Skeletal muscle cell (primary cell): Measurements from ENCODE around the gene SLC22A5.
A peak's percentile ranks its signal among the peaks of the same experiment; 100 is the strongest.
"Not testable (repeated sequence)": the region's sequence is repeated elsewhere in the genome, so short reads cannot be mapped to it uniquely, and the experiment has no call there.

Experiments
- DNase-seq: peaks from one replicate; pipeline ENCODE4 v3.0.0-alpha.2; 2010; ENCODE audit warnings: low read depth
- H3K4me3 ChIP-seq: 2 replicates; pipeline ENCODE4 v1.5.1; 2011; ENCODE audit warnings: low read depth, mild to moderate bottlenecking, control low read depth, low read length, moderate library complexity

The SLC22A5 gene

DNA sequence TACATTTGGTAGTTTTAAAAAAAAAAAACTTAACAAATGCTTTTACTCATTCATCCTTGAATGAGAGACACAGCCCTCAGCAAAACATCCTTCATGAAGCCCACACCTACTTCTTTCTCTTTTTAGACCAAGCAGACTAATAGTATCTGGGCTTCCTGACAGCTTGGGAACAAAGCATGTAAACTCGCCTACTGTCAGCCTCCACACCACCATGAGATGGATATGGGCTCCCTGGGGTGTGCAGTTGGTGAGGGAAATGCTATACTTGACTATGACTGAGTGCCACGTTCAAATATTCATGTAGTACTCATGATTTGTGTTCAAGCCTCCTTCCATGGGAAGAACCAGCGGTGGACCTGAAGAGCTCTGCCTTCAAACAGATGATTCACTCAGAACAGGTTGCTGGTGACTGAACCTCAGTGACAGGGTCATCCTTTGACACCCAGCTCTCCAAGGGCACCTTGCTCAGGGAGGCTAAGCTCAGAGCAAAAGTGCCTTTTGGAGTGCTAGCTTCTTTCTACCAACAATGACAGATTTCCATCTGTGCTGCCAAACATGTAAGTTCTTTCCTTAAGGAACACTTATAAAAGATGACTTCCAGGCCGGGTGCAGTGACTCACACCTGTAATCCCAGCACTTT lies 36.8 kb downstream of the SLC22A5 start:
- no peak overlapping the region for H3K4me3 ChIP-seq
- DNase-seq = no peak

DNA sequence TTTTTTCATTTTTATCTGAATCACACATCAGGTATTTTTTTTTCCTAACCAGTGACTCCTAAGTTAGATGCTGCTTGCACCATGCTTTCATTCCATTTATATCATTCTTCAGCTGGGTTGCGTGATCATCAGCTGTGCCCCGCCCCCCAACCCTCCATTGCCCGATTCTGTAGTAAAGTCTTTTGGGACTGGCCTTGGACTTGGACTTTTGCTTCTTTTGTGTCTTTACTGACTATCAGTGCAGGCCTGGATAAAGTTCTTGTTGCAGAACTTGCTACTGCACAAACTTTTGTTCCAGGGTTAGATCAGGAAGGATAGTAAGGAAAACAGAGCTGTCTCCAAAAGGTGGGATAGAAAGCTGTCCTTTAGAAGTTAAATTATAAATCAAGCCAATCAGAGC lies 38.5 kb downstream of the SLC22A5 start:
- DNase-seq = no peak
- H3K4me3 ChIP-seq = no peak overlapping the region

DNA sequence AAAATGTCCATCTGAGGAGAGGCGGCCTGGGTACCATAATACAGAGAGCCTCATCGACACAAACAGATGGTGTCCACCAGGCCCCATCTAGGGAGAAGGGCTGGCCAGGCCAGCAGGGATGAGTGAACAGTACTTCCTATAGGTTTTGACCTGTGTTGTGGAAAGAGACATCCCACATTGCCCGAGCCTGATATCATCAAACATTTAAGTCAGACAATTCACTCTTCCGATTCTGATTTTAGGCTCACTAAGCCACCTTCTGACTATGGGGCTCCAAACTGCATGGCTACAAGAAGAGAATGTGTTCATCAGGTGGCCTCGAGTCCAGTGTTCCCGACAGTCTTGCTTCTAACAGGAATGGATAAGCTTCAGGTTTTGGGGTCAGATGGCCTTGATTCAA lies 38.9 kb downstream of the SLC22A5 start:
- no peak overlapping the region for H3K4me3 ChIP-seq
- no peak for DNase-seq

DNA sequence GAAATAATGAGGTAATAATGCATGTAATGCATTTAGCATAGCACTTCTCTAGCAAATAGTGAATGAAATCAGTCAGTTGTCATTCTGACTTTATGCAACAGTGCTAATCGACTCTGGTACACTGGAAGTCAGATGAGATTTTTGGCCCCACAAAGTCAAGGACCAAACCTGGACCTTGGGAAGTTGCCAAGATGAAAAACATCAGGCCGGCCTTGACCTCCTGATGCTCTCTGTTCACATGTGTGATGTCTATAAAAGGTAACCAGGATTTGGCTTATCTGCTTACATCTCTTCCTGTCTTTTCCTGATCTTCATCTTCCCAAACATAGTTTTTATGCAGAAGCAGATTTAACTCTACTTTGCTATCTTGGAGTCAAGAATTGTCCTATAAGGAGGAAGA lies 39.5 kb downstream of the SLC22A5 start:
- DNase-seq = no peak
- no peak overlapping the region for H3K4me3 ChIP-seq

DNA sequence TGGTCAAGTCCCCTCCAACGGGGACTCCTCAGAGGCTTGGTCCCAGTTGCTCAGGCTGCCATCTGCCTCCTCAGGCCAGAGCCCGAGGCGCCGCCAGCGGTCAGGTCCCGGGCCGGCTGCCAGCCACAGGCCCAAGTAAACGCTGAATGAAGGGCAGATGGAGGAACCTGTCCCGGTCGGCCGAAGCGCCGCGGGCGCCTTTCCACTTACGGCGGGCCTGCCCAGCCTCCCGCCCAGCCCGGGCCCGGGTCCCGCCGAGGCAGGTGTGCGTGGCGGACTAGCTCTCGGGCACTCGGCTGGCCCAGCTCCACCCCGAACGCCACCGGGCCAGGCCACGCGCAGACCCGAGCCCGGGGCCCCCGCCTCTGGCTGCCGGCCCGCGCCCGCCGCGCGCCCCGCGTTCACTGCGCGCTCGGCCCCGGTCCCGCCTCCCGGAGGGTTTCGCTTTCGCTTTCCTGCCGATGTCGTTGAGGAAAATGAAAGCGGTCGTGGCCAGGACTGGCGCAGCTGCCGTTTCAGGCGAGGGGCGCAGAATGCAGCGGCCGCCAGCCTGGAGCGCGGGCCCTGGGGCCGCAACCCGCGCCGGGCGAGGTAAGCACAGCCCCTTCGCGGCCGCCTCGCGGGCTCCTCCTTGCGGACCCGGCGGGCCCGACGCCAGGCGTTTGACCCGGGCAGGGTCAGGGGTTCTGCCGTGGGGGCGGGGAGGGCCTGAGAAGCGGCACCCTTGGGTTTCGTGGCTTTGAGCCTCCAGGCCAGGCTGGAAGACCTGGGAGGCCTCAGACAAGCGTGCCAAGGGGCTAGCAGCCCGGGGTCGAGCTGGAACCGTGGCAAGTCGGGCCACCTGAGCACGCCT lies 41.2 kb downstream of the SLC22A5 start:
- no peak for DNase-seq

DNA sequence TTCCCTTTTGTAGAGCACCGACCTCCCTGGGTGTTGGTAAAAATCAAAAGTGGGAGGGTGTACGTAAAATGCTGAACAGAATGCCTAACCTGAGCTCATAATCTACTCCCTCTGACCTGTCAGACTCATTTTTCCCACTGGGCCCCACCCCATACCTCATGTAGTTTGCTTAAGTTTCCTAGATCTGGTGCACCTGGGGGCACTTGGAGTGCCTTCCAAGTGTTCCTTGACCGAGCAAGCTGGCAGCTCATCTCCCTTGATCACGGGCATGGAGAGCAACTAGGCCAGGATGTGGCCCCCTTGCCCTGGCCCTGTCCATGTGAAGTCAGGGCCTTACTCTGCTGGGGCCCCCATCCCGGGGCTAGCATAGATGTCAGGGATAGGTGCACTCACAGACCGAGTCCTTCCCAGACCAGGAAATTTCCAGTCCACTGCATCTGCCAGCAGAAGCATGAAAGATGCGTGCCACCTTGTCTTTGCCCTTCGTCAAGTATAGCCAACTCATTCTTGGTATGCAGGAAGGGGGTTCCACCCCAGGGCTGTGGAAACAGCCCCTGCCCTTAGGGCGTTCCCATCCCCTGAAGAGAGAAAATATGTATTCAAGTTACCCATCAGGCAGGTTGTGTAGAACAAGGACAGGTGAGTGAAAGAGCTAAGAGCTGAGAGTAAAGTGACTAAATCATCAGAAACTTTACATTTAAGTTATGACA lies 41.9 kb downstream of the SLC22A5 start:
- DNase-seq = no peak
- peak overlapping the region; percentile 60 for H3K4me3 ChIP-seq

More for the DNA sequence above, 41.2 kb downstream of the SLC22A5 start:
- H3K4me3 ChIP-seq = peak overlapping the region; percentile 60

DNA sequence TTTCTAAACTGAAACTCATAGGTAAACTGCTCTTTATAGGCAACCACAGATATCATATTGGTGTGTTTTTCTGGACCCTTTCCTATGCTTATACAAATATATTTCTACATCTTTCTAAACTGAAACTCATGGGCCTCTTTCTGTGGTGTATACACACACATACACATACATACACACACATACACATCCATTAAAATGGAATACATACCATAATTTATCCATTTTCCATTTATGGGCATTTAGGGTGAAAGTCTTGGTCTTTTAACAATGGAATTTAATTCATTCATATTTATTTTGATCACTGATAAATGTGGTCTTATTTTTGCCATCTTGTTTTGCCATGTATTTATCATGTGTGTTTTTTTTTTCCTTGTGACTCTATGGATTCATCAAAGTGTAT lies 44.1 kb downstream of the SLC22A5 start:
- no peak for DNase-seq
- no peak overlapping the region for H3K4me3 ChIP-seq

DNA sequence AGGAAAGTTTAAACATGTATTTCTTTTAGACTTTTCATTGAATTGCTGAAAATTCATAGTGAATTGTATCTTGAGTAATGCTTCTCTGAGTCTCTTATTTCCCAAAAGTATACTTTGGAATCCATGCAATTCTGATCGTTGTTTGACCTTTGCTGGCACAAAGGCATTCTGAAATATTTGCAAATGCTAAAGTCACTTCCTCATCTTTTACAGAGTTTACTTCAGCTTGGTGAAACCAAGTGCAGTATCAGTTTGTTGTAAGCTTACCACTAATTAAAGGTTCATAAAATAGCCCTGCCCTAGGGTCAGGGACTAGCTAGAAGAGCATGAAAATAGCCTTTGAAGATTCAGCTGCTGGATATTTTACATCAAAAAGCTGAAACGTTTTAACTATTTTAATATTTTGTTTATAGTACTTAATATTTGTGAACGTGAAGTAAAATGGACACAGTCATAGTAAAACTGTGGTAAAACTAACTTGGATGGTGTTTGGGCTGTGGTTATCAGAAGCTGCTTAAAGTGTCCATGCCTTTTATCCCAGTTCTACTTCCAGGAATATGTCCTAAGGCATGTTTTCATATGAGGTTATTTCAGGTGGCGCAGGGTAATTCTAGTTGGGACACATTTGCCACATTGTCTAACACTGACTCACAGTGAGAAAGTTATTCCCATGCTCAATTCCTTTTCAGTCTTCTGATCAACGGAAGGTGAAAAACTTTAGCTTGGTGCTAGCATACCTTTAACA lies 45.3 kb downstream of the SLC22A5 start:
- H3K4me3 ChIP-seq = no peak overlapping the region
- DNase-seq = no peak

DNA sequence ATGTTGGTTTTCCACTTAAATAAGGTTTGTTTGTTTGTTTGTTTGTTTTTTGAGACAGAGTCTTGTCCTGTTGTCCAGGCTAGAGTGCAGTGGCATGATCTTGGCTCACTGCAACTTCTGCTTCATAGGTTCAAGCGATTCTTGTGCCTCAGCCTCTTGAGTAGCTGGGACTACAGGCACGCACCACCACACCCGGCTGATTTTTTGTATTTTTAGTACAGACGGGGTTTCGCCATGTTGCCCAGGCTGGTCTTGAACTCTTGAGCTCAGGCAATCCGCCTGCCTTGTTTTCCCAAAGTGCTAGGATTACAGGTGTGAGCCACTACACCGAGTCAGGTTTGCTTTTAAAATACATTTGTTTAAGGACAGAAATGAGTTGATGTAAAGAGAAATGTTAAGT lies 46.0 kb downstream of the SLC22A5 start:
- not testable (repeated sequence) for H3K4me3 ChIP-seq, DNase-seq

DNA sequence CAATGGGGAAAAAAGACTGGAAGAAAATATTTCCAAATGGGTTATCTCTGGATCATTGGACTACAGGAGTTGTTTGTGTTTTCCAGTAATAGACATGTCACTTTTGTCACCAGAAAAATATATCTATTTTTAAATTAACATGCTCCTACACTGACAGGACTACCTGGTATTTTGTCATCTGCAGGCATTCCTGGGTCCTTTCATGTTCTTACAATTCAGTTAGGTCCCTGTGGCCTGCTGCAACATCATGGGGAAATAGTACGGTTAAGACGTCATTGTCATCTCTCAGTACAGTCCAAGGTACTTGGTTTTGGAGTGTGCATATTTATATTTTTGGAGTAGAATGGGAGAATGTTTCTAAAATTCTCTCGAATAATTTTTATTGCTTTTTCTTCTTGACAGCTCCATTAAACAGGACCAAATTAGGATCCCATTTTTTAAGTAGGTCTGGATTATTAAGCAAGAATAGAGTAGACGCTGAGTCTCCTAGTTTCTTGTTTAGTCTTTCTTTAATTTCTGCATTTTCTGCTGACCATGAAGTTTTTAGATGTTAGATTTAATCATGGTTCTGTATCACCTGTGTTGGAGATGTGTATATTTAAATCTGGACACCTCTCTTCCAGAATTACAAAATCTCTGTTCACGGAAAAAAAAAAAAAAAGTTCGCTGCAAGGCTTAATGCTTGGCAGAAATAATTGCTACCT lies 46.9 kb downstream of the SLC22A5 start:
- no peak overlapping the region for H3K4me3 ChIP-seq

DNA sequence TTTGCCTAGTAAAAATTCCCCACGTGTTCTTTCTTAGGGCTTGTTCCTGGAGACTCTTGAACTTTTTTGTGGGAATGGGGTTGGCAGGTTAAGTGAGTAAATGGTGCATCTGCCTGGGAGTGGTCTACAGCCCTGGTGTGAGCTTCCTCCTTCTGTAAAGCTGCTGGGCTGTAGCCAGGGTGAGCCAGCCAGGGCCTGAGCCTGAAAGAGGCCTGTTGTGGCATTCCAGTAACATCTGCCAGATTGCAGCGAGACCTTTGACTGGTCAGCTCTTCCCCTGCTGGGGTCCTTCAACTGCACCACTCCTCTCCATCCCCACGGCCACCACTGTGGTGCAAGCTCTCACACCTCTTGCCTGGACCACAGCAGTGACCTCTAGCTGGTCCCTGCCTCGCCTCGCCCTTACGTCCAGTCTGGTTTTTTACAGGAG lies 47.5 kb downstream of the SLC22A5 start:
- no peak overlapping the region for H3K4me3 ChIP-seq

More for the DNA sequence above, 46.9 kb downstream of the SLC22A5 start:
- DNase-seq = no peak

DNA sequence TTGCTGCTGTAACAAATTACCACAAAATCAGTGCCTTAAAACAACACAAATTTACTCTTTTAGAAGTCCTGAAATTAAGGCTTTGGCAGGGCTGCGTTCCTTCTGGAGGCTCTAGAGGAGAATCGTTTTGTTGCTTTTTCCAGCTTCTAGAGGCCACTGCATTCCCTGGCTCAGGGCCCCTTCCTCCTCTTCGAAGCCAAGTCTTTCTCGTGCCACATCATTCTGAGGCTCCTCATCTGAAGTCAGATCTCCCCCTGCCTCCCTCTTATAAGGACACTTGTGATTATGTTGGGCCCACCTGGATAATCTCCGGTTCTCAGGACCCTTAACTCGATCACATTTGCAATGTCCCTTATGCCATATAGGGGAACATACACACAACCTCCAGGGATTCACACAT lies 48.0 kb downstream of the SLC22A5 start:
- no peak for DNase-seq
- no peak overlapping the region for H3K4me3 ChIP-seq

More for the DNA sequence above, 47.5 kb downstream of the SLC22A5 start:
- no peak for DNase-seq

DNA sequence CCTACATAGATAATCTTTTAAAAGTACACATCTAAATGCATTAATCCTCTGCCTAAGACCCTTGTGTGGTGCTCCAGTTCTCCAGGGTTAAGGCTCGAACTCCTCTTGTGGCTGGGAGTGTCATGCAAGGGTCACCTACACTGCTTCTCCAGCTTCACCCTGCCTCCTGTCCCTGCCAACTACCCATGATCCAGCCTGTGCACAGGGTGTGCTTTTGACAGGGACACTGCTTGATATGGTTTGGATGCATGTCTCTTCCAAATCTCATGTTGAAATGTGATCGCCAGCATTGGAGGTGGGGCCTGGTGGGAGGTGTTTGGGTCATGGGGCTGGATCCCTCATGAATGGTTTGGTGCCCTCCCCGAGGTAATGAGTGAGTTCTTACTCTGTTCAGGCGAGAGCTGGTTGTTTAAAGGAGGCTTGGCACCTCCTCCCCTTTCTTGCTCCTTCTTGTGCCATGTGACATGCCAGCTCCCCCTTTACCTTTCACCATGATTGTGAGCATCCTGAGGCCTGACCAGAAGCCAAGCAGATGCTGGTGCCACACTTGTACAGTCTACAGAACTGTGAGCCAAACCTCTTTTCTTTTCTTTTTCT lies 48.5 kb downstream of the SLC22A5 start:
- no peak for DNase-seq
- no peak overlapping the region for H3K4me3 ChIP-seq

DNA sequence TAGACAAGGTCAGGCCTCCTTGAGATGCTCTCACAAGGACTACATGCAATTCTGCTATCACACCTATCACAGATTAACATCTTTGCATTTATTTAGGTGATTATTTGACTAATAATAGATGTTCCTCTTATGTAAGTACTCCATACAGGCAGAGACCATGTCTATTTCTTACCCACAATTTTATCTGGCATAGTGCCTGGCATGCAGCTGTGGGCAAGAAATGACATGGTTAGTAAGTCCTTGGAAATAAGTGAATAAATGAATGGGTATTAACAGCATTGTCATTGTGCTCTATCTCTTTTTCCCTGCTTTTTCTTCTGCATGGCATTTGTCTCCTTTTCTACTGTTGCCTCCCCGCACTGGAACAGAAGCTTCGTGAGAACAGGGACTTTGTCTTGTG lies 49.4 kb downstream of the SLC22A5 start:
- DNase-seq = no peak
- no peak overlapping the region for H3K4me3 ChIP-seq

DNA sequence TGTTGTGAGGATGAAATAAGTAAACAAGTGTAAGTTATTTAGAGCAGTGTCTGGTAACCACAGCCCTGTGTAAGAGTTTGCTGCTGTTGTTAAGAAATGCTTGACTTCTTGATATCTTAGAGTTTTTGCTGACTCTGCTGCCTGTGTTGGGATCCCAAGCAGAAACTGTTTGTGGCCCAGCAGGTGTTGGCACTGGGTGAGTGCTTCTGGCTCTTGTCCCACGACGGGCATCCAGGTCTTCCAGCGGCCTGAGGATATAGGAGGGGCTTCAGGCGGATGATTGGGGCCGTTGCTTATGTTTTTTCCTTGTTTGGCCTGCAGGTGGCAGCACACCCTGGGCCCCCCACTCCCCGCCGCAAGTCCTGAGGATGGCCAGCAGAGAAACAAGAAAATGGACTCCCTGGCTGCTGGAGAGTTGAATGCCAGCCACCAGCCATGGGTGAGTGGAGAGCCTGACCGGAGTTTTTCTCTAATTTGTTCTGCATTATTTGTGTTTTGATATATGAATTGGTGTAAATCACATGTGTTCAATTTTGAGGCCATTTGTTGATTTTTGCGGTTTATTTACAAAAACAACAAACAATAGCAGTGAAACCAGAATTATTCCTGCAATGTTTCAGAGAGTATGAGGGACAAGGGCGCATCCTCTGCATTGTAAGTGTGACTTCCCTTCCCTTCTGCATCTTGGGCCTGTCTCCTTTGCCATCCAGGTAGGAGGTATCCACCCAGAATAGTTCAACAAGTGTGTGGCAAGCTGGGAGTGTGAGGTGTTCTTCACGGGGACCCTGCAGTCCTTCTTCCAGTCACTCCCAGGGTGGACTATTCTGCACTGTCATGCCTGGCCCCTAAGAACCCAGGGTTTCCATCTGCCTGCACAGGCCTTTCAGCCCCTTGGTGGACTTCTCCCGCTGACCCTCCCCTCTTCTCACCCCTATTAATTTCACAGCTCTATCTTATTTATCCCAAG lies 50.3 kb downstream of the SLC22A5 start:
- no peak for DNase-seq

DNA sequence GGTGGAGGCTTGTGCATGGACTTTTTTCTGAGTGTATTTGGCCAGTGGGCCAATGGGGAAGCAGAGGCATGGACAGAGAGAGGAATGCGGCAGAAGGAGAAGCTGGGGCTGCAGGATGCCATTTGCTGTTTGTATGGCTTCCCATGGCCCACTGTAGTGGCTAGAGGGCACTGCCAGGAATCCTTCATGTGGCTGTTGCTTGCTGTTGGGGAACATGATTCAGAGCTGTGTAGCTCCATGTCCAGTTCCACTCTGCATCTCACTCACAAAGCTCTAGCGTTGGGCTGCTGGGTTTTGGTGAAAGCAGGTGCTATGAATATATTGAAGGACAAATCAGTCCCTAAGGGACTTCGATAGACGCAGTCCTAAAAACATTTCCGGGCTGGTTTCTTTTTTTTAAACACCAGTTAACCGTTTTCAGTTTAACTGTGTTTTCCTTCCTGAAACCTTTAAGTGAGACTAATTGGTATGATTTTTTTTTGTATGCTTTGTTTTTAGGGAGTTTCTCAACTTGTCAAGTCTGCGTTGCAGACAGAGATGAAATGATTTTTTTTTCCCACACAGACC lies 51.3 kb downstream of the SLC22A5 start:
- no peak overlapping the region for H3K4me3 ChIP-seq
- no peak for DNase-seq

More for the DNA sequence above, 50.3 kb downstream of the SLC22A5 start:
- H3K4me3 ChIP-seq = no peak overlapping the region

DNA sequence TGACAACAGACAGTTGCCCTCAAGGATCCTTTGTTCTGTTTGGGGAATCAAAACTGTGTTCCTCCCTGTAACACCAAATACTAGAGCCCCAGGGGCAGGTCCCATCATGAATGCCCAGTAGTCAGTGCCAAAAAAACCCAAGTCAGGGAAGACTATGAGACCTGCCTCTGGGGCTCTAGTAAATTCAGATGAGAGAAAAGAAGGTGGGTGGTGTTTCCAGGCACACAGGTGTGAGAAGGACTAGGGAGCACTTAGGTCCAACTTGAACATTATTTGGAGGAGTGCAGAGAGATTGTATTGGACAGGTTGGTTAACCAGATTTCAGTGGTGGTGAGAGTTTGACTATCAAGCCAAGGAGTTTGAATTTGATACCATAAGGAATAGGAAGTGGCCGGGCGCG lies 52.0 kb downstream of the SLC22A5 start:
- DNase-seq = no peak
- no peak overlapping the region for H3K4me3 ChIP-seq
